ENCODE results near the gene TGFBR2.
"Not testable (repeated sequence)": the region's sequence is repeated elsewhere in the genome, so short reads cannot be mapped to it uniquely, and the experiment has no call there.

The TGFBR2 gene

DNA sequence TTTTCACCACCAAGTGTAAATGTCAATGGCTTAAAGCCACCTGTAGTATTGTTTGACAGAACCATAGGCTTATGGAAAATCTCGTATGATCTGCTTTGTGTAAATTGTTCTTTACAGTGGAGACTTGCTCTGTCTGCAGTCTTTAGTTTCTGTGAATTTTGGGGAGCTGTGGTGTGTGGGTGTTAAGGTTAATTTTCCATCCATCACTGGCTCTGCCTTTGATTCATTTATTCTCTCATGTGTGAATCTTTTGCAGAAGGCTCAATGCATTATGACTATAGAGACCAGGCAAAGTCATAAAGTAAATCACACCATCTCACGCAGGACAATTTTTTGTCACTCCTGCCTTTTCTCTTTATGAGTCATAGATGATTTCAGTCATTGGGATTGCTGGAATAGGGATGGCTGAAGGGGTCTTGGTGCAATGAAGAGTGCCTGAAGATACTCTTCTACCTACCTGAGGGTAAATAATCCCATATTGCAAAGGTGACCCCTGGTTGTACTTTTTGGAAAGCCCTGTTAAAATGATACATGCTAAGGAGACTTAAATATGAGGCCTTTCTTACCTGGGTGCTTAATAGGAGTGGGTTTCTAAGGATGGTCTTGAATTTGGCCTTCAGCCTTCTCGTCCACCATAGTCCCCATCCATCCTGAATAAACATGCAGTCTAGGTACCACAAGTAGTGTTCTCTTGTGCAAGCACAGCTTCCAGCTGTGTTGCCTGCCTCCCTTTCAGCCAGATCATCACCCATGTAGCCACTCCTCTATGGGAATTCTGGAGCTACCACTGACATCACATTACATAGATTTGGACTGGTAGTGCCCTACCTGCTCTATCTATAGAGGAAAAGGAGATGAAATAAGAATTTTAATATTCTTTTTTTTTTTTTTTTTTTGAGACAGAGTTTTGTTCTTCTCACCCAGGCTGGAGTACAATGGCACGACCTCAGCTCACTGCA lies 14.3 kb downstream of the TGFBR2 start:
- no peak for FAIRE-seq

DNA sequence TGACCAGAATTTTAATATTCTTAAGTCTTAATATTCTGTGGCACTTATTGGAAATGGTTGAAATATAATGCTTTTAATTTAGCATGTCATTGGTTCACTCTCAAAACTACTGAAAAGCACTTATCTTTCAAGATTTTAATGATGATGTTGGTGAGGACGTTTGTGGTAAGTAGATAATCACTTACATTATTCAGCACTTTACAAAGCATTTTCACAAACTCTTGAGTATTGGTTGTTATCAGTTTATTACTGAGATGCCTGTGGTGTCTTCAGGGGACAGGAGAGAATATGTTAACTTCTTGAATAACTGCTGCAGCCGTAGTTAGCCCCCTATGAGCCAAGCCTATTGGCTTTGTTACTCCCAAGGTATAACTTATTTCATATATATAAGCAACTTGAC lies 15.2 kb downstream of the TGFBR2 start:
- FAIRE-seq: no peak

GRCh38 chr3:30622047-30622545 lies 15.7 kb downstream of the TGFBR2 start:
- no peak for FAIRE-seq

GRCh38 chr3:30622790-30623189 lies 16.4 kb downstream of the TGFBR2 start:
- no peak for FAIRE-seq

DNA sequence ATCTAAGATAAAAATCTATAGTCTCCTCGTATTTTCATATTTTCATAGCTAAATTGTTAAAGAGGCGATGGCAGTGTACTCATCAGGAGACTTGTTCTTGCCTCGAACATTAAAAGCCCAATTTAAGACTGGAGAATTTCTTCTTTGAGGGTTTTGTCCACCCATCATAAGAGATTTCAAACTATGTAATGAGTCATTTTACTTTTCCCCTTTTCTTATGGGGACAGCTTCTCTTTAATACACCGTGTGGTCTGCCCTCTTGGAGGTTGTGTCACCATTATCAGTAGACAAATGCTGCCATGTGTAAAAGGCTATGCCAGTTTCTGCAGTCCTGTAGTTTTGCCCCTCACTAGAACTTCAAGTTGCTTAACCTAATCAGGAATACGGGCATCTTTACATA lies 16.9 kb downstream of the TGFBR2 start:
- FAIRE-seq: no peak

DNA sequence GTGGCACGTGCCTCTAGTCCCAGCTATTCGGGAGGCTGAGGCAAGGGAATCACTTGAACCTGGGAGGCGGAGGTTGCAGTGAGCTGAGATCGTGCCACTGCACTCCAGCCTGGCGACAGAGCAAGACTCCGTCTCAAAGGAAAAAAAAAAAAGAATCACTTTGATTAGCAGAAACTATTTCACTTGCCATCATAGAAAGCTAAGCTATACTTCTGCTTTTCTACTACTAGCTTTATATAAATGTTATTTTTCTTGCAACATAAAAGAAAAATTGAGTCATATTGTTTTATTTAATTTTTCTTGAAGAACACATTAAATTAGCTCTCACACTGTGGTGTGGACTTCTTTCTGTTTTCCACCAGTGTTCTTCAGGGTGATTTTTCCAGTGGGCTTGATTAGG lies 18.1 kb downstream of the TGFBR2 start:
- not testable (repeated sequence) for FAIRE-seq

DNA sequence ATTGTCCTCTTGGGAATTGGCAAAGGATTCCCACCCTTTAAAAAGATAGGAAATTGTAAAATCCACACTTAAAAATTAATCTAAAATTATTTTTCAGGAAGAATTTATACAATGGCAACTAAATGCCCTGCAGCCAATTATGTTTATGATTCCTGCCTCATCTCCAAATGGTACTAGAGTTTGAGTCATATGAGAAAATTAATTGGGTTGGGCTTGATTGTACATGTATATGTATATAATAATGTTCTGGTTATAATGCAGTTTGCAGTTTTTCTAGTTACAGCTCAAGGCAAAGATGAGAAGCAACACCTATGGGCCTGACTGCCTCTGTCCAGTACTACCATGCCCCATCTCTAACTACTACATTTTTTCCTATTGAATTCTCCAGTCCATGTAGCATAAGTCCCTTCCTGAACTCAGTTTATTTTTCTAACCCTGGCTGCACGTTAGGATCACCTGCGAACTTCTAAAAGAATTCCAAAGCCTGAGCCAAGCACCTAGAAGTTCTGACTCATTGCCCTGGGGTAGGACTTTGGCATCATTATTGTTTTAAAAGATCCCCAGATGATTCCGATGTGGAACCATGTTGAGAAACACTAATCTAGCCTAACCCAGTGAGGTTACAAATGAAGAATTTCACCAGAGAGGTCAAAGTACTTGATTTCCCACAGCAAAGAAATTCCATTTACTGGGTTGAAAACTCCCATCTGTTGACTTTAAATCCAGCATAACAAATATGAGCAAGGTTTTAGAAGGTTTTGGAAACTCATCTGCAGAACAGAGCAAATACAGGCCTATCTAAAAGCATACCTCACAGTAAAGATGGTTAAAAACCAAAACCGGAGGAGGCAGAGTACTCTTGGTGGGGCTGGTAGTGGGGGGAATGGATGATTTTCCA lies 19.4 kb downstream of the TGFBR2 start:
- FAIRE-seq: no peak

GRCh38 chr3:30626443-30627180 lies 20.2 kb downstream of the TGFBR2 start:
- no peak for FAIRE-seq

- no peak for FAIRE-seq
Observed at GRCh38 chr3:30628205-30628900, 22.0 kb downstream of the TGFBR2 start.

DNA sequence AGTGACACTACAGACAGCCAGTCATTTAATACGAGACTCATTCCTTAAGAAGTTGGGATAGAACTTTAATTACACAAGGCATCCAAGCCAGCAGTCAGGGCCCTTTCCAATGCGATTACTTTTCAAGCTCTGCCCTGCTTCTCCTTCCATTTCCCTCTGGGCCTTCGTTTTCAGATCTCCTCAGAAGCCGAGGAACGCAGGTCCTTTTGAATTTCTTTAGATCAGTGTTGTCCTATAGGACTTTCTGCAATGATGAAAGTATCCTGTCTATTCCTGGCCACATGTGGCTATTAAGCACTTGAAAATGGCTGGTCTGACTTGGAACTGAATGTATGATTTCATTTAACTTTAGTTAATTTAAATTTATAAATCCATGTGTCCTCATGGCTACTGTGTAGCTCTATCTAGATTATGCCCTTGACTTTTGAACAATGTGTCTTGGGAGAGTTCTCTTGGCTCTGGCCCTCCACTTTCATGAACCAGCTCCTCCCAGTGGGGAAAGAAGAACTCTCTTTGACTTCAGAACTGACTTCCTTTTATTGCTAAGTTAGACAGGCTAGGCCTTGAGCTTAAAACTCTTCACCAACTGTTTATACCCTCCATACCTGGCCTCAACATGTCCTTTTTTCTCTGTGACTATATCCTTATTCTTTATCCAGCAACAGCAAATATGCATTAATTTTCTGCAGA lies 22.6 kb downstream of the TGFBR2 start:
- no peak for FAIRE-seq

GRCh38 chr3:30629746-30630145 lies 23.3 kb downstream of the TGFBR2 start:
- no peak for FAIRE-seq

DNA sequence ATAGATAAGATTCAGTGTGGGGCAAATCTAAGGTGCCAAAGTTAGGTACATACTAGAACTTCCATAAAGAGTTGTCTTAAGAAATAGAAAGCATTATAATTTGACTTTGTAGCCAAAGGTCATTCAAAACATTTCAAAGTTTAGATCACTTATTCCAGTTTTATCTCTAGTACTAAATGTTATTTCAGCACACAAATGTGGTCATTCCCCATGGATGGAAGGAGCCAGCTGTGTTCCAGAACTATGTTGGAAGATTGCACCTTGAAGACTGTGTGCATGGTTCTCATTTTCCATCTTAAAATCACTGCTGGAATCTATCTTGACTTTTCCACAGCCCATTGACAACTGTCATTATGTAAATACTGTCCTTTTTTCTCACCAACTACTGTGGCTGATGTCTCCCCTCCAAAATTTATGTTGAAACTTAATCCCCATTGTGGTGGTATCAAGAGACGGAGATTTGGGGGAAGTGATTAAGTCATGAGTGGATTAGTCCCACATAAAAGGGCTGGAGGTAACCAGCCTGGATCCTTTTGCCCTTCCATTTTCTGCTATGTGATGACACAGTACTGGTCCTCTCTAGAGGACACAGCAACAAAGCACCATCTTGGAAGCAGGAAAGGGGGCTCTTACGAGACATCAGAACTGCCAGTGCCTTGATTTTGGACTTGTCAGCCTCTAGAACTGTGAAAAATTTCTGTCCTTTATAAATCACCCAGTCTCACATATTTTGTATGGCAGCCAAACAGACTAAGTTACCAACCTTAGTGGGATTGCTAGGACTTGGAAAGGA lies 24.0 kb downstream of the TGFBR2 start:
- no peak for FAIRE-seq

- no peak for FAIRE-seq
Observed at GRCh38 chr3:30631243-30631904, 25.0 kb downstream of the TGFBR2 start.

GRCh38 chr3:30632065-30632464 lies 25.7 kb downstream of the TGFBR2 start:
- no peak for FAIRE-seq

DNA sequence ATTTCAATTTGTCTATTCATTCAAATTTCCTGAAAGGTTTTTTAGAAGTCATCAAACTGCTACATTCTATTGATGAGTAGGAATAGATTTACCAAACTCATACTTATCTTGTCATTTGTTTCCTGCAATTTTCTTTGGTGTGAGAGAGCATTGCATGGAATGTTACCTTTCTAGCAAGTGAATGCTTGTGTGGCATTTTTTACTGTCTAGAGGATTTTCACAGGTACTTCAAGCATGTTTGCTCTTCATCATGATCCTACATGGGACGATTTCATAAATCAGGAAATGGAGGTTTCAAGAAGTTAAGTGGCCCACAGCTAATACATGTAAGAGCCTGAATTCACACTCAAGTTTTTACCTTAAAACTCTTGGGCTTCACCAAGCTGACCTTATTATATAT lies 26.1 kb downstream of the TGFBR2 start:
- FAIRE-seq: no peak

DNA sequence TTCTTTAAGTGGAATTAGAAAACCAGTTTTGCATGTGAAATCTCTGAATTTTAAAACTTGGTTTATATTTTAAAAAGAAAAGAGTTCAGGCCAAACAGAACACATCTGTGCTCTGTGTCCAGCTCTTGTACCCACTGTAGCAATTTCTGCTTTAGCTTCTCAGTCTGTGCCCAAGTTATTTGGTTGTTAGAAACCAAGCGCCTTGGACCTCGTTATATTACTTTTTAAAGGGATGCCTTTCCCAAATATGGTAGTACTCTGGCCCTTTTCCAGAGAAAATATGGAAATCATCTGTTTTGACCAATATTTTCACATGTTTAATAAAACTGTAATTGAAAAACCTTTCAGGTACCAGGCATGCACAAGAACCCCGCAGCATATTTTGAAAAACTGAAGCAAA lies 27.3 kb downstream of the TGFBR2 start:
- no peak for FAIRE-seq

GRCh38 chr3:30634761-30635735 lies 28.6 kb downstream of the TGFBR2 start:
- no peak for FAIRE-seq

- no peak for FAIRE-seq
Observed at GRCh38 chr3:30637310-30638219, 31.2 kb downstream of the TGFBR2 start.
